GM18526 (cell line): ENCODE measurements around the gene C9orf57.

Experiments
- POLR2A ChIP-seq: IDR thresholded peaks from 3 replicates; pipeline ENCODE4 v1.6.1; 2011; ENCODE audit not compliant: insufficient read length; ENCODE audit errors: extremely low read depth

Gene C9orf57

GRCh38 chr9:72038408-72038807 lies 22.0 kb downstream of the C9orf57 start:
- no peak for TF ChIP-seq POLR2A

GRCh38 chr9:72037571-72037970 lies 22.8 kb downstream of the C9orf57 start:
- no peak for TF ChIP-seq POLR2A

GRCh38 chr9:72030767-72031166 lies 29.6 kb downstream of the C9orf57 start:
- TF ChIP-seq POLR2A: no peak

- no peak for TF ChIP-seq POLR2A
Observed at GRCh38 chr9:72029986-72030385, 30.4 kb downstream of the C9orf57 start.

GRCh38 chr9:72025906-72026305 lies 34.5 kb downstream of the C9orf57 start:
- no peak for TF ChIP-seq POLR2A

- no peak for TF ChIP-seq POLR2A
Observed at GRCh38 chr9:72023596-72023995, 36.8 kb downstream of the C9orf57 start.

- TF ChIP-seq POLR2A: no peak
Observed at GRCh38 chr9:72022841-72023240, 37.6 kb downstream of the C9orf57 start.

GRCh38 chr9:72013292-72013760 lies 47.1 kb downstream of the C9orf57 start:
- no peak for TF ChIP-seq POLR2A

GRCh38 chr9:72012646-72013045 lies 47.8 kb downstream of the C9orf57 start:
- no peak for TF ChIP-seq POLR2A

GRCh38 chr9:72006501-72006900 lies 53.9 kb downstream of the C9orf57 start:
- TF ChIP-seq POLR2A: no peak

- TF ChIP-seq POLR2A: no peak
Observed at GRCh38 chr9:72005451-72005850, 55.0 kb downstream of the C9orf57 start.
